NT2/D1 (cell line): ENCODE results near the gene PRPF6.

Source experiments
- SUZ12 ChIP-seq: IDR thresholded peaks from 2 replicates; pipeline ENCODE4 v1.6.1; 2011; ENCODE audit not compliant: insufficient read length, insufficient read depth; ENCODE audit errors: extremely low read depth
- YY1 ChIP-seq: IDR thresholded peaks from 2 replicates; pipeline ENCODE4 v1.6.1; 2011; ENCODE audit not compliant: insufficient read length, insufficient read depth

DNA sequence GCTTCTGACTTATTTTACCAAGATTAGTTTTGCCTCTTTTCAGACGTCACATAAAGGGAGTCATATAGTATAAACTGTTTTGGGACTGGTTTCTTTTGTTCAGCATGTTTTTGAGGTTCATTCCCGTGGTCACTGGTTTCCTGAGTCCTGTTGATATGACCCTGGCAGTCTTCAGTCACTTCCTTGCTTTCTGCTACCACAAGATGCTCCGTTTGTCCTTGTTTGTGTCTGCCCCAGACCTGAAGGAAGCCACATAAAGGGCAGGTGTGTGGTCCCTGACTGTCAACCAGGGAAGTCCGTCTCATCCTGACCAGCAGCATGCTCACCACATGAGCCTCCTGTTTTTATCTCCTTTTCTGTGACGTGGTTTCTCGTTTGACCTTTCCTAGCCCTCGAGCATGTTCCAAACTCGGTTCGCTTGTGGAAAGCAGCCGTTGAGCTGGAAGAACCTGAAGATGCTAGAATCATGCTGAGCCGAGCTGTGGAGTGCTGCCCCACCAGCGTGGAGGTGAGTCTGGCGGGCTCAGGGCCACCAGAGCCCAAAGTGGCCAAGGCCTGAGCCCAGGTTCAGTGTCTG, 29.0 kb downstream of the PRPF6 start:
- TF ChIP-seq YY1 (no peak), SUZ12 (no peak)
